K562 (cell line): Measurements from ENCODE around the gene KLK5. TPM values are rescaled to one million over a fixed set of nuclear protein-coding genes. Genes with fewer than 3 reads are reported as not detected.

Experiments used
- ATAC-seq: fragments of 200-7000 bp; cut with Tn5 transposase; 3 replicates; pipeline ENCODE4 v1.9.1; 2020; ENCODE audit warnings: moderate library complexity
- BruUV-seq: library from RNA; stranded (reverse); fragments of 400-500 nt; replicated peaks from 2 replicates; lab custom pipeline; 2021; lab: Mats Ljungman, UMichigan
- CTCF ChIA-PET: fragments of 300-600 bp; formaldehyde crosslinking; extraction: SDS; loops from one replicate; lab custom pipeline; 2021; ENCODE audit warnings: low intra/inter-chr PET ratio; lab: Yijun Ruan, JAX
- POLR2A ChIA-PET: fragments of 300-600, 350-650 bp; sonication (Branson Sonifier 250); formaldehyde crosslinking; extraction: SDS; loops from one replicate; lab custom pipeline; 2021; ENCODE audit warnings: antibody characterized with exemption, inconsistent platforms; lab: Yijun Ruan, JAX
- DNase-seq, 4 experiments: peaks; one replicate each; pipeline versions ENCODE4 v3.0.0 to v3.0.0-alpha.2; 2011 to 2018; ENCODE audit warnings: low spot score in 3 of 4, mixed read lengths in 3 of 4; ENCODE audit errors: extremely low read depth in 1 of 4
- FAIRE-seq: peaks from 2 replicates; lab custom pipeline; 2011; peaks lifted over from hg19 to GRCh38; lab: Jason Lieb, UNC
- H2AFZ ChIP-seq: 2 replicates; pipeline ENCODE4 v1.6.0; 2011; ENCODE audit warnings: low read depth, low read length, control low read depth, inconsistent platforms
- H3K27ac ChIP-seq: fragments of 200-600 bp; 3 replicates; pipeline ENCODE4 v1.8.0; 2011; ENCODE audit warnings: low read depth, mild to moderate bottlenecking, control low read depth, inconsistent platforms, low read length, moderate library complexity, mixed read lengths; ENCODE audit errors: extremely low read depth
- H3K27me3 ChIP-seq, 2 experiments: fragments of 300-600 bp in 1 of 2; 2 replicates in 1 of 2; 3 replicates in 1 of 2; pipeline versions ENCODE4 v1.6.0 to v1.8.0; 2011; ENCODE audit warnings: inconsistent platforms in 2 of 2, low read length in 2 of 2, mild to moderate bottlenecking in 1 of 2, mixed read lengths in 1 of 2, moderate library complexity in 1 of 2; ENCODE audit not compliant: control insufficient read depth in 2 of 2, insufficient read depth in 2 of 2
- H3K36me3 ChIP-seq: fragments of 300-600 bp; 3 replicates; pipeline ENCODE4 v1.8.0; 2011; ENCODE audit warnings: mild to moderate bottlenecking, low read length, inconsistent platforms; ENCODE audit not compliant: control insufficient read depth, insufficient read depth
- H3K4me1 ChIP-seq, 2 experiments: fragments of 200-600 bp in 1 of 2; replicated peaks in 1 of 2; 2 replicates in 1 of 2; 3 replicates in 1 of 2; pipeline versions ENCODE4 v1.5.1 to v1.8.0; 2011; ENCODE audit warnings: inconsistent platforms in 2 of 2, low read length in 2 of 2, mild to moderate bottlenecking in 1 of 2, mixed read lengths in 1 of 2, moderate library complexity in 1 of 2; ENCODE audit not compliant: control insufficient read depth in 2 of 2, insufficient read depth in 2 of 2
- H3K4me2 ChIP-seq: 2 replicates; pipeline ENCODE4 v1.6.1; 2011; ENCODE audit warnings: low read length, control low read depth, inconsistent platforms, mixed read lengths; ENCODE audit not compliant: insufficient read depth
- H3K4me3 ChIP-seq: fragments of 200-600 bp; sonication (generic), shearing (Covaris generic); 2 replicates; pipeline ENCODE4 v1.5.1; 2016; ENCODE audit warnings: control low read depth, inconsistent platforms
- H3K79me2 ChIP-seq: fragments of 200-600 bp; 3 replicates; pipeline ENCODE4 v1.8.0; 2011; ENCODE audit warnings: low read length, inconsistent platforms; ENCODE audit not compliant: control insufficient read depth, insufficient read depth
- H3K9ac ChIP-seq, 2 experiments: 2 replicates each; pipeline versions ENCODE4 v1.6.0 to v1.6.1; 2011; ENCODE audit warnings: low read depth in 2 of 2, low read length in 2 of 2, control low read depth in 1 of 2, inconsistent platforms in 1 of 2, mild to moderate bottlenecking in 1 of 2, mixed read lengths in 1 of 2; ENCODE audit not compliant: insufficient read depth in 1 of 2
- H3K9me1 ChIP-seq: one replicate; pipeline ENCODE4 v1.6.0; 2011; ENCODE audit warnings: inconsistent platforms, mild to moderate bottlenecking, low read length, moderate library complexity; ENCODE audit not compliant: control insufficient read depth, insufficient read depth
- H3K9me3 ChIP-seq: replicated peaks from 2 replicates; pipeline ENCODE4 v1.5.1; 2011; ENCODE audit warnings: low read depth, low read length, inconsistent platforms; ENCODE audit not compliant: control insufficient read depth, insufficient read depth
- H4K20me1 ChIP-seq: replicated peaks from 2 replicates; pipeline ENCODE4 v1.6.1; 2011; ENCODE audit warnings: low read length, inconsistent platforms, mixed read lengths; ENCODE audit not compliant: control insufficient read depth, insufficient read depth
- FIP1L1 ChIP-seq: fragments of 200-400 bp; formaldehyde crosslinking; IDR thresholded peaks from 2 replicates; pipeline ENCODE4 v1.6.1; 2018; ENCODE audit warnings: mild to moderate bottlenecking, low read depth, low read length; ENCODE audit not compliant: poor library complexity, severe bottlenecking
- HDAC6 ChIP-seq: IDR thresholded peaks from 2 replicates; pipeline ENCODE4 v1.6.1; 2012; ENCODE audit warnings: low read depth, mild to moderate bottlenecking, control low read depth, inconsistent platforms, low read length, moderate library complexity
- MGA ChIP-seq: fragments of 450-650 bp; IDR thresholded peaks from 2 replicates; pipeline ENCODE4 v1.6.1; 2016; ENCODE audit warnings: mild to moderate bottlenecking, moderate library complexity
- NFXL1 ChIP-seq: fragments of 450-650 bp; formaldehyde crosslinking; IDR thresholded peaks from 2 replicates; pipeline ENCODE4 v1.4.0; 2021; ENCODE audit warnings: mild to moderate bottlenecking
- PHF20 ChIP-seq: fragments of 450-650 bp; IDR thresholded peaks from 2 replicates; pipeline ENCODE4 v1.6.1; 2018; ENCODE audit not compliant: partially characterized antibody
- POLR2H ChIP-seq: IDR thresholded peaks from 2 replicates; pipeline ENCODE4 v1.6.1; 2016; ENCODE audit warnings: missing genetic modification characterization, low read depth, mild to moderate bottlenecking, control low read depth, missing compliant biosample characterization, moderate library complexity
- XRCC5 ChIP-seq: fragments of 200-400 bp; formaldehyde crosslinking; IDR thresholded peaks from 2 replicates; pipeline ENCODE4 v1.6.1; 2017; ENCODE audit warnings: low read depth, mild to moderate bottlenecking, low read length
- ZBTB2 ChIP-seq: fragments of 450-650 bp; IDR thresholded peaks from 2 replicates; pipeline ENCODE4 v1.6.1; 2016; ENCODE audit warnings: antibody characterized with exemption
- ZKSCAN8 ChIP-seq: fragments of 200-800 bp; sonication (Bioruptor generic); IDR thresholded peaks from 2 replicates; pipeline ENCODE4 v1.6.1; 2016; ENCODE audit warnings: missing genetic modification characterization, missing compliant biosample characterization
- ZNF586 ChIP-seq: fragments of 450-650 bp; formaldehyde crosslinking; conservative IDR thresholded peaks from 2 replicates; pipeline ENCODE4 v1.4.0; 2020; ENCODE audit warnings: mild to moderate bottlenecking, moderate library complexity
- WGBS: fragments of 100-300 bp; shearing (Covaris generic); methylation state at CpG from one replicate; pipeline ENCODE4 v1.1.6; 2016; ENCODE audit warnings: low coverage, mixed read lengths; ENCODE audit not compliant: insufficient coverage; ENCODE audit errors: missing lambda C conversion rate; 5-methylcytosine and 5-hydroxymethylcytosine counted together
- in situ Hi-C: fragments of 300-500 bp; cut with MboI; formaldehyde crosslinking; loops from 4 replicates; pipeline ENCODE4 v1.15.0; 2018; ENCODE audit warnings: inconsistent platforms, mixed read lengths
- intact Hi-C: fragments of 100-400 bp; cut with micrococcal nuclease; formaldehyde crosslinking; loops from 2 replicates; pipeline ENCODE4 v1.14.2; 2022
- polyA plus RNA-seq, 8 experiments: library from polyadenylated mRNA; depleted of rRNA in 4 of 8; stranded (reverse) in 5 of 8; unstranded in 3 of 8; fragments of >200 nt; fragmentation: Nextera tagmentation in 2 of 8; fragmentation: Illumina TruSeq in 1 of 8; extraction: Ambion mirVana in 2 of 8; extraction: Trizol in 1 of 8; gene quantifications; 2 replicates each; pipeline versions ENCODE4 v1.2.1 to v1.2.3, GENCODE V29; 2011 to 2014; ENCODE audit warnings: inconsistent platforms in 1 of 8, missing spikeins in 1 of 8
- total RNA-seq, 7 experiments: library from RNA; depleted of rRNA in 6 of 7; stranded (reverse); fragments of >200 nt in 6 of 7; fragmentation: Illumina TruSeq in 2 of 7; extraction: Trizol in 2 of 7; gene quantifications; 2 replicates each; pipeline versions ENCODE4 v1.2.1 to v1.2.3, GENCODE V29; 2011 to 2021; ENCODE audit warnings: low replicate concordance in 1 of 7

Gene KLK5
- total and polyA plus RNA-seq, 9 of the 15 experiments (the other 6 are each of a cell fraction or from before 2014, with no cell fraction given) = not detected

GRCh38 chr19:50957587-50957986 lies 4.7 kb upstream of the KLK5 start:
- Histone ChIP-seq H3K9ac (no peak overlapping the region), H3K36me3 (no peaks in the 10 kb centered on the region)
- in situ Hi-C loops (no loop called here), intact Hi-C loops (no loop called here)
- POLR2A ChIA-PET = no interaction called here
- TF ChIP-seq MGA = no peak
- no peak for TF ChIP-seq HDAC6
- TF ChIP-seq ZBTB2 = no peak
- TF ChIP-seq PHF20 = no peak
- TF ChIP-seq NFXL1 (CRISPR knock-in tag) = no peak
- no peak for TF ChIP-seq FIP1L1
- no peak for TF ChIP-seq POLR2H
- no peak for TF ChIP-seq ZKSCAN8 (CRISPR knock-in tag)
- TF ChIP-seq ZNF586 (CRISPR knock-in tag) = no peak
- no peak for TF ChIP-seq XRCC5
- TF ChIP-seq, all 486 proteins: peak for 0
- H2AFZ ChIP-seq = no peak overlapping the region
- H4K20me1 ChIP-seq = no peaks in the 10 kb centered on the region
- BruUV-seq = no TSS peak
- WGBS = 2% methylated on average over 8 of the region's 8 CpGs
- no peak overlapping the region for H3K27ac ChIP-seq
- DNase-seq = no peak
- no peaks in the 10 kb centered on the region for H3K79me2 ChIP-seq
- H3K9me3 ChIP-seq = no peaks in the 10 kb centered on the region
- CTCF ChIA-PET = no interaction called here
- H3K9me1 ChIP-seq = no peaks in the 10 kb centered on the region
- H3K4me1 ChIP-seq = no peaks in the 10 kb centered on the region
- H3K4me3 ChIP-seq = no peak overlapping the region
- no peak for FAIRE-seq
- peaks cover 11 to 32% of the 10 kb centered on the region in 2 experiments; a peak in 4 of 5 replicates for H3K27me3 ChIP-seq
- ATAC-seq = no peak
- H3K4me2 ChIP-seq = no peak overlapping the region
